Right ventricle myocardium superior (tissue), 1 donor: ENCODE results near the gene GPRIN2. TPM values are rescaled to one million over a fixed set of nuclear protein-coding genes. Genes with fewer than 3 reads are reported as not detected.
"Not testable (repeated sequence)": the region's sequence is repeated elsewhere in the genome, so short reads cannot be mapped to it uniquely, and the experiment has no call there.

ENCODE experiments used
- ATAC-seq: fragments of 200-7000 bp; cut with Tn5 transposase; one replicate; pipeline ENCODE4 v1.9.1; 2020; ENCODE audit warnings: mild to moderate bottlenecking; ENCODE audit not compliant: poor library complexity
- DNase-seq: peaks from one replicate; pipeline ENCODE4 v3.0.0-alpha.2; 2020
- intact Hi-C: fragments of 100-400 bp; cut with DNase I; formaldehyde crosslinking; loops from one replicate; pipeline ENCODE4 v1.11.2; 2022
- total RNA-seq: library from RNA; stranded (reverse); fragmentation: NEBNext Ultra II Directional; extraction: Animal tissue kit (Norgen Biotek cat#: 25700); gene quantifications from one replicate; pipeline ENCODE4 v1.2.1, GENCODE V29; 2021
- donor health status: DM: no; HTN: yes; CAD: no; lungs with severe emphysema.

The GPRIN2 gene
- total RNA-seq, 1 donor from 2014 or later, result not detected

DNA sequence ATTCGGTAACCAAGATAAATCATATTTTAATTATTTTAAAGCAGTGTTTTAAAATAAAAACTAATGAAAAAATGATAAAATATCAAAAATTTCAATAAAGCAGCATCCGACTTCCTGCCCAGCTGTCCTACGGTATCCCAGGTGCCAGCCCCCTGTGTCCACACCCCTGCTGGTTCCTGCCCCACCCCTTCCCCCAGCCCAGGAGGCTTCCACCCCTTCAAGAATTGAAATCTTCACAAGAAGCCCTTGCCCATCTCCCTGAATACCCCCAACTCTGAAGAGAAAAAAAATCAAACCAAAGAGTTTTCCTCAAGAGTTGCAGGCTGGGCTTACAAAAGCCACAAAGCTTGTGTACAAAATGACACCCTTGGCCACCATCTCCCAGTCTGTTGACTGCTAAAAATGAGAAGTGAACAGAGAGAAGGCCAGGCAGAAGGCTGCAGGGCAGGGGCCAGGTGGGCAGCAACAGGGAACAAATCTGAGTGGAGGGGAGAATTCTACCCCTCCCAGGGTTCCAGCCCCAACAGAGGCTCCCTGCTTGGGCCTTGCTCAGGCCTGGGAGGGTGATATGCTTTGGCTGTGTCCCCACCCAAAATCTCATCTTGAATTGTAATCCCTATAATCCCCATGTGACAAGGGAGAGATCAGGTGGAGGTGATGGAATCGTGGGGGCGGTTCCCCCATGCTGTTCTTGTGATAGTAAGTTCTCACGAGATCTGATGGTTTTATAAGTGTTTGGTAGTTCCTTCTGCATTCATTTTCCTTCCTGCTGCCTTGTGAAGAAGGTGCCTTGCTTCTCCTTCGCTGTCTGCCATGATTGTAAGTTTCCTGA, 14.5 kb downstream of the GPRIN2 start:
- ATAC-seq, result no peak
- intact Hi-C loops, result no loop called here
- no peak for DNase-seq

DNA sequence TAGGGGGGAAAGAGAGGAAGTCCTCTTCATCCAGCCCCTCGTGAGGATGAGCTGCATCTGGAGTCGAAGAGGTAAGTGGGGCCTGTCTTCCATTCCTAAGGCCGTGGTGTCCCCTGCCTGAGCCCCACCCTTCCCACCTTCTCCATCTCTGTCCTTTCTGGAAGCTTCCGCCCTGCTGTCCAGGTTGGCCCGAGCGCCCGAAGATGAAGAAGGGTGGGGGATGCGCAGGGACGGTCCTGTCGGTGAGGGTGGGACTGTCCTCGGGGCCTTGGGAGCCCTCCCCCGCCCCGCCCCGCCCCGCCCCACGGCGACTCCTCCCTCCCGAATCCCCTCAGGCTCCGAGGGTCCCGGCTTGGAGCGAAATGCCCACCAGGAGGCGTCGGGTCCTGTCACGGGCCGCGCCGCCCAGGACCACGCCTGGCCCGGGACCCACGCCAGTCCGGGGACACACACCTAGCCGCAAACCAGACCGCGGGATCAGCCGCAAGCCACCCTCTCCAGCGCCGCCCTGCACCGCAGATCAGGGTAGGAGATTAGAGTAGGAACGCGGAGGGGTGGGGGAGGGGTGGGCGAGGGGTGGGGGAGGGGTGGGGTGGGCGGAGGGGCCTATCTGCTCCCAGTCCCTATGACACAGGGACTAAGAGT, 15.3 kb downstream of the GPRIN2 start:
- peak; percentile 28 for ATAC-seq
- DNase-seq, result peak; percentile 64
- intact Hi-C loops, result no loop called here

DNA sequence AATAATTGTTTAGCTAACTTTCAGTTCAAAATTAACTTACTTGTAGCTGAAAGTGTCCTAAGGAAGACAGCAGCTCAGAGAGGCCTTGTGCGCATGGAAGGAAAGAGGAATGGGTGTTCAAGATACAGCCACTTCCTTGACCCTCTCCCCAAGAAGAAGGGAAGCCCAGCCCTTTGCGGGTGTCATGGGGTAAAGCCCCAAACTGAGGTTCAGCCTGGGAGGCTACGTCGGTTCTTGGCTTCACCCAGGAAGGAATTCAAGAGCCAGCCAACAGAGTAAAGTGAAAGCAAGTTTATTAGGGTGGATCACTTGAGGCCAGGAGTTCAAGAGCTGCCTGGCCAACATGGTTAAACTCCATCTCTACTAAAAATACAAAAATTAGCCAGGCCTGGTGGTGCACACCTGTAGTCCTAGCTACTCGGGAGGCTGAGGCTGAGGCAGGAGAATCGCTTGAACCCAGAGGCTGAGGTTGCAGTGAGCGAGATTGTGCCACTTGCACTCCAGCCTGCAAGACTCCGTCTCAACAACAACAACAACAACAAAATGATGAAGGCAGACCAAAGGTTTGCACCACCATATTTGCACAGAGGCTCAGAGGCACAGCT, 15.9 kb downstream of the GPRIN2 start:
- no peak for ATAC-seq
- no peak for DNase-seq
- intact Hi-C loops, result no loop called here

DNA sequence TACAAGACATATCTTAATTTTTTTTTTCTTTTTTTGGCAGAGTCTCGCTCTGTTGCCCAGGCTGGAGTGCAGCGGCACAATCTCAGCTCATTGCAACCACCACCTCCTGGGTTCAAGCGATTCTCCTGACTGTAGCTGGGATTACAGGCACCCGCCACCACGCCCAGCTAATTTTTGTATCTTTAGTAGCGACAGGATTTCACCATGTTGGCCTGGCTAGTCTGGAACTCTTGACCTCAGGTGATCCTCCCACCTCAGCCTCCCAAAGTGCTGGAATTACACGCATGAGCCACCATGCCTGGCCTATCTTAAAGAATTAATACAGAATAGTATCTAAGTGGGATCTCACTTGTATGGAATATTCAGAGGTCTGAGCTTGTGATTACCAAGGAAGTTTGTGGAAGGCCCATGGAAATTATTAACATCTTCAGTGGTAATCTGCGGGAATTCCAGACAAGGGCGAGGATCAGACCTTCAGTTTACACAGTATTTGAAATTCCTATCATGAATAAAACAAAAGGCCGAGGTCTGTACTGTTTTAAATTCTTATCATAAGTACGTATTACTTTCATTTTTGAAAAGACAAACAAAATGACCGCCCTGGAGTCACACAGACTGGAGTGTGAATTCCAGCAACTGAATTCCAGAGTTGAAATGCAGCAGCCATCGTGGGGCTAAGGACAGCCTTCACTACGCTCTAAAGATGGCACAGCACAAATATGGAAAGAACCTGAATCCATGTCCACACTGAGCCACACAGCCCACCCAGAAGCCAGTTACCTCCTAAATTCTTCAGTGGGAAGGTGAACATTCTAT, 16.7 kb downstream of the GPRIN2 start:
- no peak for ATAC-seq
- intact Hi-C loops, result no loop called here
- no peak for DNase-seq

DNA sequence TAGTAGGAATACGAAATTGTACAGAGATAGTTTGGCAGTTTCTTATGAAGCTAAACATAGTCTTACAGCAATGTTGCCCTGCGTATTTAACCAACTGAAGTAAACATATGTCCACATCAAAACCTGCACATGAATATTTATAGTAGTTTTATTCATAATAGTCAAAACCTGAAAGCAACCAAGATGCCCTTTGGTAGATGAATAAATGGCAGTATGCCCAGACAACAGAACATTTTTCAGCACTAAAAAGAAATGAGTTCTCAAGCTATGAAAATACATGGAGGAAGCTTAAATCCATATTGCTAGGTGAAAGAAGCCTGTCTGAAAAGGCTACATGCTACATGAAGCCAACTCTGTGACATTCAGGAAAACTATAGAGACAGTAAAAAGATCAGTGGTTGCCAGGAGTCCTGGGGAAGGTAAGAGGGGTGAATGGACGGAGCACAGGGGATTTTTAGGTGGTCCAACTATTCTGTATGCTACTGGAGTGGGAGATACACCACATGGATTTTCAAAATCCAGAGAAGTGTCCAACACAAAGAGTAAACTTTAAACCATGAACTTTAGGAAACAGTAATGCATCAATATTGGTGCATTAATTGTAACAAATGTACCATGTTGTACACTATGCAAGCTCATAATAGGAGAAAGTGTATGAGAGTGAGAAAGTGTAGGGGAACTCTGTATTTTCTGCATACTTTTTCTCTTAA, 17.6 kb downstream of the GPRIN2 start:
- intact Hi-C loops, result no loop called here
- no peak for ATAC-seq

DNA sequence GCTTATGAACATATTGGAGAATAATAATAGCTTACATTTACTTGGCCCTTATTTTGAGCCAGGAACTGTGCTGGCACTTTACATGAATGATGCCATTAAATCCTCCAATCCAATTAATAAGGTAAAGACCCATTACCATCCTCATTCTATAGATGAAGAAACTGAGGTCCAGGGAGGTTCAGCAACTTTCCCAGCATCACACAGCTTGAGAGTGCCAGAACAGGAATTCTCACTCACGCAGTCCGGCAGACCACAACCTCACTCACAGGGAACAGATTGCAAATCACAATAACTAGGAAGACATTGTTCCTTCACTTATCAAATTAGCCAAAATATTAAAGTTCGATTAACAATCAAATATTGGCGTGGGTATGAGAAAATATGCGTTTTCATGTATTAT, 18.3 kb downstream of the GPRIN2 start:
- DNase-seq (no peak), ATAC-seq (no peak)
- intact Hi-C loops, result no loop called here

More for the DNA sequence above, 17.6 kb downstream of the GPRIN2 start:
- DNase-seq, result no peak

DNA sequence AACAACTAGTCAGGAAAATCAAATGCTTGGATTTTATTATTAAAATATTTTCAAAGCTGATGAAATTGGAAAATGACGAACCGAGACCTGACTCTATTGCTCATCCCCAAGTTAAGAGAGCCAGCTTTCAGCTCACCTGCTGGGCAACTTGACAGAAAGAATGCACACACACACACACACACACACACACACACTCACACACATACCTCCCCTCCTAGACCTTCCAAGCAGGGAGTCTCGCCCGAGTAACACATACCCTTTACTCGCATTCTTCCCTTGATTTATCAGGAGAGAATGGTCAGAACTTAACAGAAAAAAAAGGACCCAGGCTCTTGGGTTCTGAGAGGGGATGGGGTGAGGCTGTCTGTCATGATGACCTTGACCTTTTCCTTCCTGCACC, 19.1 kb downstream of the GPRIN2 start:
- no peak for DNase-seq
- ATAC-seq, result no peak
- intact Hi-C loops, result no loop called here

DNA sequence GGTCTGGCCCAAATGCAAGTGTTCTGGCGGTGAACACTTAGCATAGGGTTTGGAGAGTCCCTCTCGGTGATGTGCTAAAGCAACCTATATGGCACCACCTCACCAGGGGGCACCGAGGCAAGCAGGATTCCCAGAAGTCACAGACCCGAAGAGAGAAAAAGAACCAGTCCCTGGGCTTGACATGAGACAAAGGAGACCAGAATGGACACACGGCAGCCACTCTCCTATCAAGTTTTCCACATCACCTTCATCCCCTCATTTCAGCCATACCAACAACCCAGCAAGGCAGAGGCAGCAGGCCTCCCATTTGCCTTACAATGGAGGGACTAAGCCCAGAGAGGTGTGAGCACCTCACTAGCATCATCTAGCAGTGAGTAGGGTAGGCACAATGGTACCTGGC, 19.7 kb downstream of the GPRIN2 start:
- no peak for DNase-seq
- no peak for ATAC-seq
- intact Hi-C loops, result no loop called here

DNA sequence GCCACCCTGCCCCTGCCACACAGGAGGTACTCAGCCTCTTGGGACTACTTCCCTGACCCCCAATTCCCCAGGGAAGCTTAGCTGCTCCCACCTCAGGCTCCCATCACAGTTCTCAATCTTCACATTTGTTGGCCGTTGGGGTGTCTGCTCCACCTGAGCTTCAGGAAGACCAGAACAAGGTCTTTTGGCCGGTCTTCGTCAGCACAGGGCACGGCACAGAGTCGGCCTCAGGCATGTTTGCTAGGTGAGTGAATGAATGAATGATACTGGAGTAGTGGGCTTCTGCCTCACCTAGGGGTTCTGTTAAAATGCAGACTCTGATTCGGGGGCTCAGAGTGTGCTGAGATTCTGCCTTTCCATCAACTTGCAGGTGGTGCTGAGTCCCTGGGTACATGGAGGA, 20.3 kb downstream of the GPRIN2 start:
- intact Hi-C loops, result no loop called here
- ATAC-seq, result no peak
- DNase-seq, result no peak

DNA sequence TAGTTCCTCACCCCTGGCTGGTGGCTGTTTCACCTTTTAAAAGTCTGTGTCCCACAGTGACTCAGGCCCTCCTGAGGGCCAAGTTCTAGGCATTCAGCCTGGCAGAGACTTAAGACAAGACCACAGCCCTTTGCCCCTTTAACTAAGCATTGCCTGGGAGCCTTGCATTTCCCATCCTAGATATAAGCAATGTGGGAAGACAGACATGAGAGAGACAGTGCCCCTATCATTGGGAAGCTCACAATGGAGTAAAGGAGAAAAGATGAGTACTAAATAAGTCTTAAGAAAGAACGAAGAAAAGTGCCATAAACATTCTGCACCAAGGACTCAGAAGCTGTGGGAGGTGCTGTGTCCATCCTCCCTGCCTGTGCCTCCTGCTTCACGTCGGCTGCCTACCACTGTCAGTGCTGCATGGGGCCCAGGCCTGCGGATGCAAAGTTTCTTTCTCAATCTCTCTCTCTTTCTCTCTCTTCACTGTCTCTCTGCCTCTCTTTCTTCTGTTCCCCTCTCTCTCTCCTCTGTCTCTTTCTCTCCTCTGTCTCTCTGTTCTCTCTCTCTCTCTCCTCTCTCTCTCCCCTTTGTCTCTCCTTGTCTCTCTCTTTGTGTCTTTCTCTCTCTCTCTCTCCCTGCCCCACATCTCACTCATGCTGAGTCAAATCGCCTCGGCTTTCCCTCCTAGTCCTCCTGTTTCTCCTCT, 21.5 kb downstream of the GPRIN2 start:
- no peak for DNase-seq
- intact Hi-C loops, result no loop called here
- ATAC-seq, result no peak

DNA sequence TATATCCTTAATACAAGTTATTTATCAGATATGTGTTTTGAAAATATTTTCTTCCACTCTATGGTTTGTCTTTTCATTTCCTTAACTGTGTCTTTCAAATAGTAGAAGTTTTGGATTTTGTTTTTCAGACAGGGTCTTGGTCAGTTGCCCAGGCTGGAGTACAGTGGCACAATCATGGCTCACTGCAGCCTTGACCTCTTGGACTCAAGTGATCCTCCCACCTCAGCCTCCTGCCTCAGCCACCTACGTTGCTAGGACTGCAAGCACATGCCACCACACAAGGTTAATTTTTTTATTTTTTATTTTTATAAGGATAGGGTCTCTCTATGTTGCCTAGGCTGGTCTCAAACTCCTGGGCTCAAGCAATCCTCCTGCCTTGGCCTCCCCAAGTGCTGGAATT, 24.2 kb downstream of the GPRIN2 start:
- ATAC-seq, DNase-seq, intact Hi-C loops: not testable (repeated sequence)

DNA sequence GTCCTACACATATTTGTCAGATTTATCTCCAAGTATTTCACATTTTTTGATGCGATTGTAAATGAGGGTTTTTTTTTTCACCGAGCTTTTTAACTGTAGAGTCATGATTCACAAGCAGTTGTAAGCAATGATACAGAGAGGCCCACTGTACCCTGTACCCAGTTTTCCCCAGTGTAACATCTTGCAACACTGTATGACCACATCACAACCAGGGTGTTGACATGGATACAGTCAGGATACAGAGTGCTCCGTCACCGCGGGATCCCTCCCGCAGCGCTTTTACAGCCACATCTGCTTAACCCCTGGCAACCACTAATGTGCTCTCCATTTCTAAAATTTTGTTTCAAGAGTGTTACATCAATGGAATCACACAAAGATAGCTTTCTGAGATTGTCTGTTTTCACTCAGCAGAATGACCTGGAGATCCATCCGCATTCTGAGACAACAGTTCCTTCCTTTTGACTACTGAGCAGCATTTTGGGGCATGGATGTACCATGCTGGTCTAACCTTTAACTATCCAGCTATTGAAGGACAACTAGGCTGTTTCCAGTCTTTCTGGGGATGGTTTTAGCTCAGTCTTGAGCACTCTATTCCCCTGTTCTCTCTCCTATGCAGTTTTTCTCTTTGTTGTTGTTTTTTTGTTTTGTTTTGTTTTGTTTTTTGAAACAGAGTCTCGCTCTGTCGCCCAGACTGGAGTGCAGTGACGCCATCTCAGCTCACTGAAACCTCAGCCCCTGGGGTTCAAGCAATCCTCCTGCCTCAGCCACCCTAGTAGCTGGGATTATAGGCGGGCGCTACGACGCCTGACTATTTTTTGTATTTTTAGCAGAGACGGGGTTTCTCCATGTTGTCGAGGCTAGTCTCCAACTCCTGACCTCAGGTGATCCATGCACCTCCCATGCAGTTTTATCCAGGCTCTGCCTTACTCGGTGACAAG, 25.9 kb downstream of the GPRIN2 start:
- ATAC-seq, result peak; percentile 55
- intact Hi-C loops, result no loop called here
- DNase-seq, result peak; percentile 63

DNA sequence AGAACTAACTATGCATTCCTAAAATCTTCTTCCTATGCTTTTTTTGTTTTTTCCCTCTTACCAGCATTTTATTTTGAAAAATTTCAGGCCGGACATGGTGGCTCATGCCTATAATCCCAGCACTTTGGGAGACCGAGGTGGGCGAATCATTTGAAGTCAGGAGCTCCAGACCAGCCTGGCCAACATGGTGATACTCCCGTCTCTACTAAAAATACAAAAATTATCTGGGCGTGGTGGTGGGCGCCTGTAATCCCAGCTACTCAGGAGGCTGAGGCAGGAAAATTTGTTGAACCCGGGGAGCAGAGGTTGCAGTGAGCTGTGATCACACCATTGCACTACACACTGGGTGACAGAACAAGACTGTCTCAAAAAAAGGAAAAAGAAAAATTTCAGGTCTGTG, 26.7 kb downstream of the GPRIN2 start:
- DNase-seq, ATAC-seq, intact Hi-C loops: not testable (repeated sequence)

DNA sequence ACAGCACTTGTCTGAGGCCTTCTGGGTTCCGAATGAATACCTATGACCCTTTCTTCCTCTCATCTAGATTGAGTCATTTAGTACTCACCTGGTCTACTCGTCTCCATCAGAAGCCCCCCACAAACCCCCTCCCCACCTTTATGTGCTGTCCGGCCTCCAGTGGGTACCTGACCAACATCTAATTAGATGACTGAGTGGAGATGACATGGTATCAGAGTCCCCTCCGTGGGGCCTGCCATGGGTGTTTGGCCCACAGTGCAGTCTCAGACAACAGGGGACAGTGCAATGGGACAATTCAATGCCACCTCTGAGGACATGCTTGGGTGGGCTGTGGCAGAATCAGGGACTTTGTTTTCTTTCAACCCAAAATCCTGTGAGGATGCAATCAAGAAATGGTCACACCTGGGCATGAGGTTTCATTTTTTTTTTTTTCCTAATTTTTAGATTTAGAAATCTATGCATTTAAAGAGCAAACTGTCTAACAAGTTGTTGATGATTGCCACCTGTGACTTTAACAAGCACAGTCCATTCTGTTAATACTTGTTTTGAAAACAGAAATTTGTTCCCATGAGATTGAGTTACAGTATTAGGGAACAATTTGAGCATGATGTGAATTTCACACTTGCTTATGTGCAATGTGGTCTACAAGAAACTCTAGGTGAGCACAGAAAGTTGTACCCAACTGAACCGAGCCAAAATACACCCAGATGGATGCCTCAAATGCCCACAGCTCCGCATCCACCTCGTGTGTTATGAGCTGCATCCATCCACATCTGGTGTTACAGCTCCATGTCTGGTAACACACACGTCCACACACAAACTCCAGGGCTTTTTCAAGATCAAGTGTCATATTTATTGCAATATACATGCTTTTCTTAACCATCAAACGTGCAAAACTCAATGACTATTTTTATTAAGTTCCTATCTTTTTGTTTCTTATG, 27.5 kb downstream of the GPRIN2 start:
- DNase-seq (no peak), ATAC-seq (no peak)
- intact Hi-C loops, result no loop called here

DNA sequence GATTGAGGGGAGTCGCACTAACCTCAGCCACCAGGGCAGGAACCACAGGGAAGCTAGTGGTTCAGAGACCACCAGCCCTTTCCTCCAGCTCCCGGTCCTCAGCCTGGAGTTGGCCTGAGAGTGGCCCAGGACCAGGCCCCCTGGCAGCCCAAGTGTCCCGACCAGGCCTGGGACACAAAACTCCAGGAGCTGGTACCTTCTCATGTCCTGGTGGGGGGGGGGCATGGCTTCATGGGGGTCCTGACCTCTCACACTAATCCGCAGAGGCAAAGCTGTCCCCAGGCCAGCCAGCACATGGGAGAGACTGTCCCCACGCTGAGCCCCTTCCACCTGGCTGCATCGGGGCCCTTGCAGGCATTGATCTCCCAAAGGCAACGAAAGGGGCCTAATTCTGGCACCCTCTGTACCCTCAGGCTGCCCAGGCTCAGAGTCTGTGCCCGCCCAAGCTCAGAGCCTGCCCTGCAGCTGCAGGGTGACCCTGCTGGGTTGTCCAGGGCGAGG, 28.2 kb downstream of the GPRIN2 start:
- no peak for DNase-seq
- ATAC-seq, result no peak
- intact Hi-C loops, result no loop called here
